HCT116 (cell line): ENCODE data around the gene PLCD3. TPM values are rescaled to one million over a fixed set of nuclear protein-coding genes. Genes with fewer than 3 reads are reported as not detected.

Experiments used
- ATAC-seq: fragments of 200-7000 bp; cut with Tn5 transposase; 2 replicates; pipeline ENCODE4 v1.9.1; 2020; ENCODE audit warnings: mild to moderate bottlenecking, moderate library complexity
- BruUV-seq: library from RNA; stranded (reverse); fragments of 400-500 nt; replicated peaks from 2 replicates; lab custom pipeline; 2021; lab: Mats Ljungman, UMichigan
- CTCF ChIA-PET: fragments of 300-600 bp; sonication (Branson Sonifier 250); formaldehyde crosslinking; loops from one replicate; lab custom pipeline; 2021; ENCODE audit warnings: antibody characterized with exemption; lab: Charles Lee
- POLR2A ChIA-PET: fragments of 300-600, 350-600 bp; sonication (Branson Sonifier 250); formaldehyde crosslinking; loops from one replicate; lab custom pipeline; 2021; ENCODE audit warnings: antibody characterized with exemption; lab: Charles Lee
- RAD21 ChIA-PET, 2 experiments: fragments of 300-600 bp; sonication (Branson Sonifier 250); formaldehyde crosslinking; loops; one replicate each; lab custom pipeline; 2023; ENCODE audit warnings: low total read pairs in 2 of 2; ENCODE audit not compliant: uncharacterized antibody in 2 of 2, unreplicated experiment in 2 of 2, low non-redundant PET in 1 of 2; lab: Charles Lee
- DNase-seq: peaks from one replicate; pipeline ENCODE4 v3.0.0-alpha.2; 2010; ENCODE audit warnings: low read depth, low spot score
- H2AFZ ChIP-seq: fragments of 200-600 bp; shearing (Covaris generic), sonication (generic); 2 replicates; pipeline ENCODE4 v1.6.1; 2017; ENCODE audit warnings: low read depth, mixed run types, mixed read lengths, antibody characterized with exemption, low read length; ENCODE audit not compliant: poor library complexity, severe bottlenecking
- H3K27ac ChIP-seq: 2 replicates; pipeline ENCODE4 v1.5.1; 2012; ENCODE audit warnings: low read depth, low read length
- H3K27me3 ChIP-seq: fragments of 200-600 bp; sonication (generic); 2 replicates; pipeline ENCODE4 v1.6.1; 2016; ENCODE audit warnings: mixed run types, low read length, mixed read lengths; ENCODE audit not compliant: insufficient read depth
- H3K36me3 ChIP-seq, 2 experiments: fragments of 200-500 bp in 1 of 2; fragments of 200-600 bp in 1 of 2; sonication (Bioruptor generic) in 1 of 2; sonication (generic) in 1 of 2; 2 replicates each; pipeline versions ENCODE4 v1.5.1 to v1.6.1; 2014 to 2016; ENCODE audit warnings: low read length in 2 of 2, inconsistent platforms in 1 of 2, mixed read lengths in 1 of 2, mixed run types in 1 of 2; ENCODE audit not compliant: insufficient read depth in 2 of 2, control insufficient read depth in 1 of 2
- H3K4me1 ChIP-seq, 2 experiments: fragments of 200-600 bp in 1 of 2; sonication (generic) in 1 of 2; 2 replicates each; pipeline versions ENCODE4 v1.5.1 to v1.6.1; 2012 to 2017; ENCODE audit warnings: low read length in 2 of 2, inconsistent platforms in 1 of 2, mild to moderate bottlenecking in 1 of 2, mixed read lengths in 1 of 2, mixed run types in 1 of 2, moderate library complexity in 1 of 2; ENCODE audit not compliant: insufficient read depth in 2 of 2, control insufficient read depth in 1 of 2
- H3K4me2 ChIP-seq: fragments of 200-600 bp; sonication (generic); 2 replicates; pipeline ENCODE4 v1.6.1; 2017; ENCODE audit warnings: mixed run types, low read length, mixed read lengths
- H3K4me3 ChIP-seq, 2 experiments: fragments of 200-600 bp in 1 of 2; sonication (generic) in 1 of 2; replicated peaks in 1 of 2; 2 replicates each; pipeline ENCODE4 v1.5.1; 2011 to 2016; ENCODE audit warnings: low read length in 2 of 2, control low read depth in 1 of 2, low read depth in 1 of 2, mild to moderate bottlenecking in 1 of 2, mixed read lengths in 1 of 2, mixed run types in 1 of 2
- H3K79me2 ChIP-seq: fragments of 200-600 bp; sonication (generic); 2 replicates; pipeline ENCODE4 v1.6.1; 2017; ENCODE audit warnings: mild to moderate bottlenecking, mixed run types, low read length, moderate library complexity, mixed read lengths; ENCODE audit not compliant: insufficient read depth
- H3K9ac ChIP-seq: fragments of 200-600 bp; sonication (generic); 2 replicates; pipeline ENCODE4 v1.6.1; 2016; ENCODE audit warnings: low read length, mixed read lengths
- H3K9me2 ChIP-seq: fragments of 200-600 bp; sonication (generic), shearing (Covaris generic); 2 replicates; pipeline ENCODE4 v1.6.1; 2017; ENCODE audit warnings: mixed run types, mild to moderate bottlenecking, moderate library complexity; ENCODE audit not compliant: insufficient read depth
- H3K9me3 ChIP-seq, 2 experiments: fragments of 200-500 bp in 1 of 2; fragments of 200-600 bp in 1 of 2; sonication (Bioruptor generic) in 1 of 2; sonication (generic) in 1 of 2; 2 replicates each; pipeline ENCODE4 v1.6.1; 2014 to 2017; ENCODE audit warnings: low read length in 2 of 2, mixed read lengths in 2 of 2, inconsistent platforms in 1 of 2, low read depth in 1 of 2, mild to moderate bottlenecking in 1 of 2, mixed run types in 1 of 2, moderate library complexity in 1 of 2; ENCODE audit not compliant: control insufficient read depth in 1 of 2, insufficient read depth in 1 of 2
- H4K20me1 ChIP-seq: fragments of 200-600 bp; sonication (generic), shearing (Covaris generic); 2 replicates; pipeline ENCODE4 v1.6.1; 2017; ENCODE audit warnings: mixed run types, mild to moderate bottlenecking, moderate library complexity; ENCODE audit not compliant: insufficient read depth
- CBX3 ChIP-seq: IDR thresholded peaks from 2 replicates; pipeline ENCODE4 v1.6.1; 2012; ENCODE audit warnings: low read depth
- EGR1 ChIP-seq: IDR thresholded peaks from 2 replicates; pipeline ENCODE4 v1.6.1; 2012; ENCODE audit warnings: low read depth
- ELF1 ChIP-seq: IDR thresholded peaks from 2 replicates; pipeline ENCODE4 v1.6.1; 2012; ENCODE audit warnings: low read depth, borderline replicate concordance
- EZH2phosphoT487 ChIP-seq: fragments of 200-600 bp; IDR thresholded peaks from 2 replicates; pipeline ENCODE4 v1.6.1; 2018; ENCODE audit warnings: antibody characterized with exemption, borderline replicate concordance
- intact Hi-C: fragments of 100-400 bp; cut with micrococcal nuclease; formaldehyde crosslinking; loops from 2 replicates; pipeline ENCODE4 v1.10.0; 2022
- total RNA-seq: library from RNA; stranded (reverse); gene quantifications from one replicate; pipeline ENCODE4 v1.2.1, GENCODE V29; 2021; ENCODE audit not compliant: unreplicated experiment
- TF ChIP-seq, protein P1 (sequence below): IDR thresholded peaks from 2 replicates; pipeline ENCODE4 v1.6.1; 2011; ENCODE audit warnings: mild to moderate bottlenecking, low read length, moderate library complexity; ENCODE audit not compliant: insufficient replicate concordance; ENCODE audit errors: extremely low read depth
- TF ChIP-seq, protein P2 (sequence below): IDR thresholded peaks from 2 replicates; pipeline ENCODE4 v1.6.1; 2012
- TF ChIP-seq, protein P3 (sequence below): IDR thresholded peaks from 2 replicates; pipeline ENCODE4 v1.6.1; 2012

The PLCD3 gene
- total RNA-seq, 1 experiment from 2014 or later: 197 TPM

DNA sequence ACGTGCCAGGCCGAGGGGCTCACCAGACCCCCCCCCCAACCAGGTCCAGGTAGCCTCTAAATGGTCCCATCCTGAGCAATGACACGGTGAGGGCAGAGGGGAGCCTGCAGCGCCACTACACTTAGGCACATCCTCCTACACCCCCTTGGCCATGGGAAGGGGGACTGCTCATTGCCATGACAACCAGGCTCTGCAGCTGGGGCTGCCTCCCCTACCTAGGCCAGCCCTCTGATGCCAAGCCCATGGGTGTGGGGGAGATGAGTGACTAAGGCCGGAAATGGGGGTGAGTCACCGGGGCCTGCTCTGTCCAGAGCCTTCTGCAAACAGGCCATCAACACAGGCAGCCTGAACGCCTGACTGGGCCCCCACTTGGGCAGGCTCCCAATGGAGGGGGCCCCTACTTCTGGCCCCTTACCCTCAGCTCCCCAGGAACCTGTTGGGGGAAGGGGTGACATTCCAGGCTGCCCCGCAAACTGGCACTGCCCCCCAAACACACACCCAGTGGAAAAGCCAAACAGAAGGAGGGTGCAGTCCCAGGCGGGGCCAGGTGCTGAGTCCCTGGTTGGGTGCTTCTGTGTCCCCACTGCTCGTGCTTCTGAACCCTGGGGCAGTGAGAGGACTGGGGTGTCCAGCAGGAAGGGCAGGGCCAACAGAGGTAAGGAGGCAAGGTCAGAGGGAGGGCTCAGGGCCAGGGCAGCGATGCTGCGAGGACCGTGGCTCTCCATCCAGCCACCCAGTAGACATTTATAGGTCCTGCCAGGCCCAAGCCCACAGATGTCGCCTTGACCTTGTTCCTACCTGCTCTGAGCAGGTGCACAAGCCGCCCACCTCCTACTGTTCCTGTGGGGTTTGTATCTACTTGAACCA is 8.2 kb downstream of the PLCD3 start (continued):
- TF ChIP-seq, protein P1, sequence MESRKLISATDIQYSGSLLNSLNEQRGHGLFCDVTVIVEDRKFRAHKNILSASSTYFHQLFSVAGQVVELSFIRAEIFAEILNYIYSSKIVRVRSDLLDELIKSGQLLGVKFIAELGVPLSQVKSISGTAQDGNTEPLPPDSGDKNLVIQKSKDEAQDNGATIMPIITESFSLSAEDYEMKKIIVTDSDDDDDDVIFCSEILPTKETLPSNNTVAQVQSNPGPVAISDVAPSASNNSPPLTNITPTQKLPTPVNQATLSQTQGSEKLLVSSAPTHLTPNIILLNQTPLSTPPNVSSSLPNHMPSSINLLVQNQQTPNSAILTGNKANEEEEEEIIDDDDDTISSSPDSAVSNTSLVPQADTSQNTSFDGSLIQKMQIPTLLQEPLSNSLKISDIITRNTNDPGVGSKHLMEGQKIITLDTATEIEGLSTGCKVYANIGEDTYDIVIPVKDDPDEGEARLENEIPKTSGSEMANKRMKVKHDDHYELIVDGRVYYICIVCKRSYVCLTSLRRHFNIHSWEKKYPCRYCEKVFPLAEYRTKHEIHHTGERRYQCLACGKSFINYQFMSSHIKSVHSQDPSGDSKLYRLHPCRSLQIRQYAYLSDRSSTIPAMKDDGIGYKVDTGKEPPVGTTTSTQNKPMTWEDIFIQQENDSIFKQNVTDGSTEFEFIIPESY: peak; percentile 62
- TF ChIP-seq, protein P2, sequence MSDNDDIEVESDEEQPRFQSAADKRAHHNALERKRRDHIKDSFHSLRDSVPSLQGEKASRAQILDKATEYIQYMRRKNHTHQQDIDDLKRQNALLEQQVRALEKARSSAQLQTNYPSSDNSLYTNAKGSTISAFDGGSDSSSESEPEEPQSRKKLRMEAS: peak; percentile 50; the same call in 1 of the 2 replicates
- TF ChIP-seq EGR1: no peak

- H3K9me3 ChIP-seq: no peaks in the 10 kb centered on the region
- H4K20me1 ChIP-seq: no peaks in the 10 kb centered on the region
- H3K4me1 ChIP-seq: peaks cover 59 to 65% of the 10 kb centered on the region in 2 experiments
- peak overlapping the region; percentile 94 for H3K4me2 ChIP-seq
- peaks cover 53% of the 10 kb centered on the region for H3K79me2 ChIP-seq
- H3K4me3 ChIP-seq: peak overlapping the region; percentile 11 to 57; a peak in 3 of 4 replicates
- CTCF ChIA-PET: interaction anchor here (3.3 kb wide), 1 partner anchor 12 kb away, joined by 18 read pairs; the partner anchor contains the start of gene ACBD4
- no peaks in the 10 kb centered on the region for H3K9me2 ChIP-seq
- TF ChIP-seq, protein P3, sequence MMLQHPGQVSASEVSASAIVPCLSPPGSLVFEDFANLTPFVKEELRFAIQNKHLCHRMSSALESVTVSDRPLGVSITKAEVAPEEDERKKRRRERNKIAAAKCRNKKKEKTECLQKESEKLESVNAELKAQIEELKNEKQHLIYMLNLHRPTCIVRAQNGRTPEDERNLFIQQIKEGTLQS: no peak
- TF ChIP-seq CBX3 (no peak), ELF1 (no peak), EZH2phosphoT487 (no peak)
- TF ChIP-seq, all 23 proteins: peak for 0
- peak overlapping the region; percentile 97 for H3K27ac ChIP-seq
- H3K36me3 ChIP-seq: peaks cover 0 to 9% of the 10 kb centered on the region in 2 experiments; a peak in 1 of 4 replicates
- BruUV-seq: TSS peak; percentile 96
- POLR2A ChIA-PET: interaction anchor here (1.6 kb wide), 1 partner anchor 12 kb away, joined by 3 read pairs; the partner anchor contains the start of gene ACBD4
- H2AFZ ChIP-seq: no peak overlapping the region
- no peaks in the 10 kb centered on the region for H3K27me3 ChIP-seq
- intact Hi-C loops: no loop called here
- H3K9ac ChIP-seq: peak overlapping the region; percentile 64
- ATAC-seq: no peak
- no peak for DNase-seq
- RAD21 ChIA-PET: no interaction called here
Observed at GRCh38 chr17:45123076-45123770, 9.1 kb downstream of the PLCD3 start.
